IMR-90 (cell line): ENCODE data around the gene VGLL2. TPM values are rescaled to one million over a fixed set of nuclear protein-coding genes. Genes with fewer than 3 reads are reported as not detected.

Experiments
- ATAC-seq: fragments of 200-7000 bp; cut with Tn5 transposase; 2 replicates; pipeline ENCODE4 v1.9.1; 2020; ENCODE audit warnings: low read depth, mild to moderate bottlenecking, moderate library complexity
- BruUV-seq: library from RNA; stranded (reverse); fragments of 400-500 nt; replicated peaks from 2 replicates; lab custom pipeline; 2021; lab: Mats Ljungman, UMichigan
- CTCF ChIA-PET: fragments of 300-600 bp; formaldehyde crosslinking; extraction: SDS; loops from one replicate; lab custom pipeline; 2021; ENCODE audit warnings: antibody characterized with exemption; lab: Yijun Ruan, JAX
- POLR2A ChIA-PET: fragments of 300-600 bp; sonication (Branson Sonifier 250); formaldehyde crosslinking; loops from one replicate; lab custom pipeline; 2022; ENCODE audit warnings: antibody characterized with exemption; ENCODE audit not compliant: unreplicated experiment; lab: Charles Lee
- DNase-seq: peaks from one replicate; pipeline ENCODE4 v3.0.0; 2013
- H2AFZ ChIP-seq: replicated peaks from 2 replicates; pipeline ENCODE3; 2013; ENCODE audit warnings: low read length, mild to moderate bottlenecking; ENCODE audit not compliant: poor library complexity
- H2AK5ac ChIP-seq: 2 replicates; pipeline ENCODE4 v1.6.1; 2013; ENCODE audit warnings: low read depth, low read length, inconsistent platforms
- H2AK9ac ChIP-seq: replicated peaks from 2 replicates; pipeline ENCODE3; 2013; ENCODE audit warnings: mild to moderate bottlenecking, low read depth, low read length, moderate library complexity; ENCODE audit not compliant: poor library complexity
- H2BK120ac ChIP-seq: 2 replicates; pipeline ENCODE4 v1.6.1; 2013; ENCODE audit warnings: low read depth, low read length, inconsistent platforms
- H2BK15ac ChIP-seq: 3 replicates; pipeline ENCODE4 v1.6.1; 2013; ENCODE audit warnings: low read depth, low read length, inconsistent platforms
- H2BK20ac ChIP-seq: 2 replicates; pipeline ENCODE4 v1.6.1; 2013; ENCODE audit warnings: low read depth, mild to moderate bottlenecking, inconsistent platforms, low read length, moderate library complexity
- H2BK5ac ChIP-seq: 2 replicates; pipeline ENCODE4 v1.6.1; 2013; ENCODE audit warnings: mild to moderate bottlenecking, low read depth, low read length, inconsistent platforms; ENCODE audit not compliant: poor library complexity, severe bottlenecking
- H3K14ac ChIP-seq: replicated peaks from 2 replicates; pipeline ENCODE4 v1.6.1; 2013; ENCODE audit warnings: low read depth, low read length, inconsistent platforms
- H3K18ac ChIP-seq: 2 replicates; pipeline ENCODE4 v1.6.1; 2013; ENCODE audit warnings: low read depth, low read length, control low read depth
- H3K23ac ChIP-seq: 2 replicates; pipeline ENCODE4 v1.6.1; 2013; ENCODE audit warnings: low read depth, low read length, inconsistent platforms
- H3K27ac ChIP-seq: 2 replicates; pipeline ENCODE4 v1.5.1; 2013; ENCODE audit warnings: mild to moderate bottlenecking, control low read depth, low read length; ENCODE audit not compliant: insufficient read depth
- H3K27me3 ChIP-seq: 2 replicates; pipeline ENCODE4 v1.6.1; 2013; ENCODE audit warnings: low read length; ENCODE audit not compliant: control insufficient read depth, insufficient read depth
- H3K36me3 ChIP-seq: 2 replicates; pipeline ENCODE4 v1.6.1; 2013; ENCODE audit warnings: low read length, mixed read lengths; ENCODE audit not compliant: control insufficient read depth, insufficient read depth
- H3K4ac ChIP-seq: 2 replicates; pipeline ENCODE4 v1.6.1; 2013; ENCODE audit warnings: low read depth, low read length, inconsistent platforms
- H3K4me1 ChIP-seq: 2 replicates; pipeline ENCODE4 v1.6.1; 2013; ENCODE audit warnings: low read length, mixed read lengths; ENCODE audit not compliant: control insufficient read depth, insufficient read depth
- H3K4me2 ChIP-seq: 2 replicates; pipeline ENCODE4 v1.6.1; 2013; ENCODE audit warnings: low read depth, mild to moderate bottlenecking, control low read depth, low read length, moderate library complexity
- H3K4me3 ChIP-seq: 2 replicates; pipeline ENCODE4 v1.5.1; 2013; ENCODE audit warnings: low read depth, mild to moderate bottlenecking, control low read depth, low read length, moderate library complexity; ENCODE audit not compliant: insufficient read depth
- H3K56ac ChIP-seq: 2 replicates; pipeline ENCODE4 v1.6.1; 2013; ENCODE audit warnings: low read length, inconsistent platforms; ENCODE audit not compliant: insufficient read depth; ENCODE audit errors: extremely low read depth
- H3K79me1 ChIP-seq, 2 experiments: 2 replicates each; pipeline ENCODE4 v1.6.1; 2013; ENCODE audit warnings: low read length in 2 of 2, inconsistent platforms in 1 of 2, low read depth in 1 of 2
- H3K9ac ChIP-seq: 2 replicates; pipeline ENCODE4 v1.6.1; 2013; ENCODE audit warnings: low read depth, low read length, control low read depth
- H3K9me1 ChIP-seq: 2 replicates; pipeline ENCODE4 v1.6.1; 2013; ENCODE audit warnings: low read length, inconsistent platforms; ENCODE audit not compliant: insufficient read depth
- H3K9me3 ChIP-seq: 2 replicates; pipeline ENCODE4 v1.6.1; 2013; ENCODE audit warnings: low read length; ENCODE audit not compliant: control insufficient read depth, insufficient read depth
- H4K20me1 ChIP-seq: 2 replicates; pipeline ENCODE4 v1.6.1; 2013; ENCODE audit warnings: low read length, inconsistent platforms; ENCODE audit not compliant: insufficient read depth
- H4K5ac ChIP-seq: 2 replicates; pipeline ENCODE4 v1.6.1; 2013; ENCODE audit warnings: mild to moderate bottlenecking, low read depth, low read length, control low read depth
- H4K8ac ChIP-seq, 2 experiments: 2 replicates each; pipeline ENCODE4 v1.6.1; 2013; ENCODE audit warnings: low read depth in 2 of 2, low read length in 2 of 2, control low read depth in 1 of 2, inconsistent platforms in 1 of 2
- H4K91ac ChIP-seq: 2 replicates; pipeline ENCODE4 v1.6.1; 2013; ENCODE audit warnings: low read depth, low read length, inconsistent platforms; ENCODE audit not compliant: insufficient read depth
- BHLHE40 ChIP-seq: fragments of 150-350 bp; IDR thresholded peaks from 2 replicates; pipeline ENCODE4 v1.6.1; 2016; ENCODE audit warnings: mild to moderate bottlenecking, low read depth, low read length
- CEBPB ChIP-seq: IDR thresholded peaks from 2 replicates; pipeline ENCODE4 v1.6.1; 2012; ENCODE audit warnings: low read depth, low read length, improper control_type of control experiment
- CHD1 ChIP-seq: IDR thresholded peaks from 2 replicates; pipeline ENCODE4 v1.6.1; 2012; ENCODE audit warnings: low read depth, low read length, improper control_type of control experiment
- FOS ChIP-seq: fragments of 150-350 bp; IDR thresholded peaks from 2 replicates; pipeline ENCODE4 v1.6.1; 2016; ENCODE audit warnings: low read depth, low read length
- MAFK ChIP-seq: IDR thresholded peaks from 2 replicates; pipeline ENCODE4 v1.6.1; 2012; ENCODE audit warnings: low read depth, low read length, improper control_type of control experiment
- MAZ ChIP-seq: IDR thresholded peaks from 2 replicates; pipeline ENCODE4 v1.6.1; 2012; ENCODE audit warnings: low read depth, mild to moderate bottlenecking, low read length, improper control_type of control experiment, moderate library complexity, borderline replicate concordance
- MXI1 ChIP-seq: IDR thresholded peaks from 2 replicates; pipeline ENCODE4 v1.6.1; 2012; ENCODE audit warnings: low read depth, mild to moderate bottlenecking, low read length, moderate library complexity, borderline replicate concordance
- NFE2L2 ChIP-seq: fragments of 150-350 bp; IDR thresholded peaks from 2 replicates; pipeline ENCODE4 v1.6.1; 2016; ENCODE audit warnings: low read depth, mild to moderate bottlenecking, low read length
- POLR2A ChIP-seq: IDR thresholded peaks from 2 replicates; pipeline ENCODE4 v1.6.1; 2012; ENCODE audit warnings: mild to moderate bottlenecking, low read depth, low read length
- RCOR1 ChIP-seq: IDR thresholded peaks from 2 replicates; pipeline ENCODE4 v1.6.1; 2012; ENCODE audit warnings: mild to moderate bottlenecking, low read length, improper control_type of control experiment; ENCODE audit not compliant: insufficient replicate concordance
- RFX5 ChIP-seq: IDR thresholded peaks from 2 replicates; pipeline ENCODE4 v1.8.0; 2012; ENCODE audit warnings: low read depth, mild to moderate bottlenecking, low read length, moderate library complexity
- SMC3 ChIP-seq: fragments of 150-350 bp; IDR thresholded peaks from 2 replicates; pipeline ENCODE4 v1.6.1; 2016; ENCODE audit warnings: low read depth, mild to moderate bottlenecking, antibody characterized with exemption, low read length, moderate library complexity
- WGBS, 2 experiments: methylation state at CpG; one replicate each; pipeline versions ENCODE4 v1.1.5 to v1.1.7; 2013; ENCODE audit warnings: missing lambda C conversion rate in 2 of 2; ENCODE audit not compliant: insufficient read length in 1 of 2; ENCODE audit errors: extremely low coverage in 2 of 2; 5-methylcytosine and 5-hydroxymethylcytosine counted together
- dilution Hi-C: fragments of 300-500 bp; cut with HindIII; formaldehyde crosslinking; loops from one replicate; pipeline ENCODE4 v1.14.3; 2018; ENCODE audit warnings: low sequenced_read_pairs; ENCODE audit not compliant: unreplicated experiment
- in situ Hi-C: fragments of 300-500 bp; cut with MboI; formaldehyde crosslinking; loops from 3 replicates; pipeline ENCODE4 v1.14.3; 2019; ENCODE audit warnings: low sequenced_read_pairs, inconsistent platforms, mixed read lengths
- intact Hi-C: fragments of 100-400 bp; cut with micrococcal nuclease; formaldehyde crosslinking; loops from 2 replicates; pipeline ENCODE4 v1.10.0; 2022
- polyA plus RNA-seq, 3 experiments: library from polyadenylated mRNA; depleted of rRNA; stranded (reverse); fragments of >200 nt; gene quantifications; 2 replicates each; pipeline ENCODE4 v1.2.3, GENCODE V29; 2012; ENCODE audit warnings: low replicate concordance in 1 of 3
- total RNA-seq: library from RNA; depleted of rRNA; stranded (reverse); fragments of >200 nt; gene quantifications from 2 replicates; pipeline ENCODE4 v1.2.3, GENCODE V29; 2012
- TF ChIP-seq, protein P1 (sequence below): fragments of 150-350 bp; IDR thresholded peaks from 2 replicates; pipeline ENCODE4 v1.6.1; 2017; ENCODE audit warnings: mild to moderate bottlenecking, antibody characterized with exemption, low read length, low read depth
- TF ChIP-seq, protein P2 (sequence below): conservative IDR thresholded peaks from 2 replicates; pipeline ENCODE4 v1.5.1; 2012; ENCODE audit warnings: mild to moderate bottlenecking, low read depth, low read length, improper control_type of control experiment

Gene VGLL2
- total and polyA plus RNA-seq, 2 of the 4 experiments (the other 2 are of a cell fraction) = not detected

- no peak overlapping the region for H2BK20ac ChIP-seq
- H2AK9ac ChIP-seq = no peak overlapping the region
- in situ Hi-C loops = no loop called here
- H3K9me1 ChIP-seq = no peaks in the 10 kb centered on the region
- CTCF ChIA-PET = no interaction called here
- no peaks in the 10 kb centered on the region for H3K79me1 ChIP-seq
- H2AK5ac ChIP-seq = no peak overlapping the region
- H2AFZ ChIP-seq = peak overlapping the region; percentile 65
- no peak overlapping the region for H3K4ac ChIP-seq
- H3K4me2 ChIP-seq = no peak overlapping the region
- no peak for TF ChIP-seq FOS
- TF ChIP-seq CEBPB = no peak
- no peak for TF ChIP-seq MAZ
- TF ChIP-seq MXI1 = no peak
- no peak for TF ChIP-seq SMC3
- no peak for TF ChIP-seq POLR2A
- TF ChIP-seq, protein P1, sequence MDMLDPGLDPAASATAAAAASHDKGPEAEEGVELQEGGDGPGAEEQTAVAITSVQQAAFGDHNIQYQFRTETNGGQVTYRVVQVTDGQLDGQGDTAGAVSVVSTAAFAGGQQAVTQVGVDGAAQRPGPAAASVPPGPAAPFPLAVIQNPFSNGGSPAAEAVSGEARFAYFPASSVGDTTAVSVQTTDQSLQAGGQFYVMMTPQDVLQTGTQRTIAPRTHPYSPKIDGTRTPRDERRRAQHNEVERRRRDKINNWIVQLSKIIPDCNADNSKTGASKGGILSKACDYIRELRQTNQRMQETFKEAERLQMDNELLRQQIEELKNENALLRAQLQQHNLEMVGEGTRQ = no peak
- TF ChIP-seq CHD1 = no peak
- TF ChIP-seq NFE2L2 = no peak
- no peak for TF ChIP-seq BHLHE40
- no peak for TF ChIP-seq MAFK
- TF ChIP-seq, protein P2, sequence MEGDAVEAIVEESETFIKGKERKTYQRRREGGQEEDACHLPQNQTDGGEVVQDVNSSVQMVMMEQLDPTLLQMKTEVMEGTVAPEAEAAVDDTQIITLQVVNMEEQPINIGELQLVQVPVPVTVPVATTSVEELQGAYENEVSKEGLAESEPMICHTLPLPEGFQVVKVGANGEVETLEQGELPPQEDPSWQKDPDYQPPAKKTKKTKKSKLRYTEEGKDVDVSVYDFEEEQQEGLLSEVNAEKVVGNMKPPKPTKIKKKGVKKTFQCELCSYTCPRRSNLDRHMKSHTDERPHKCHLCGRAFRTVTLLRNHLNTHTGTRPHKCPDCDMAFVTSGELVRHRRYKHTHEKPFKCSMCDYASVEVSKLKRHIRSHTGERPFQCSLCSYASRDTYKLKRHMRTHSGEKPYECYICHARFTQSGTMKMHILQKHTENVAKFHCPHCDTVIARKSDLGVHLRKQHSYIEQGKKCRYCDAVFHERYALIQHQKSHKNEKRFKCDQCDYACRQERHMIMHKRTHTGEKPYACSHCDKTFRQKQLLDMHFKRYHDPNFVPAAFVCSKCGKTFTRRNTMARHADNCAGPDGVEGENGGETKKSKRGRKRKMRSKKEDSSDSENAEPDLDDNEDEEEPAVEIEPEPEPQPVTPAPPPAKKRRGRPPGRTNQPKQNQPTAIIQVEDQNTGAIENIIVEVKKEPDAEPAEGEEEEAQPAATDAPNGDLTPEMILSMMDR = no peak
- TF ChIP-seq RCOR1 = no peak
- no peak for TF ChIP-seq RFX5
- H4K91ac ChIP-seq = no peak overlapping the region
- H3K4me1 ChIP-seq = no peaks in the 10 kb centered on the region
- no peak overlapping the region for H3K4me3 ChIP-seq
- 3% methylated on average over 24 of the region's 48 CpGs; no CpG with 5 or more reads in 1 of the 2 experiments for WGBS, 2 experiments
- no peak overlapping the region for H3K14ac ChIP-seq
- peak; percentile 44 for ATAC-seq
- no peak overlapping the region for H3K23ac ChIP-seq
- H2BK5ac ChIP-seq = no peak overlapping the region
- no peak overlapping the region for H4K8ac ChIP-seq
- H3K56ac ChIP-seq = no peak overlapping the region
- no peak overlapping the region for H2BK15ac ChIP-seq
- H4K20me1 ChIP-seq = no peaks in the 10 kb centered on the region
- DNase-seq = no peak
- intact Hi-C loops = no loop called here
- H2BK120ac ChIP-seq = no peak overlapping the region
- no peak overlapping the region for H3K18ac ChIP-seq
- dilution Hi-C loops = no loop called here
- POLR2A ChIA-PET = no interaction called here
- H3K9ac ChIP-seq = no peak overlapping the region
- peaks cover 61% of the 10 kb centered on the region for H3K27me3 ChIP-seq
- no peaks in the 10 kb centered on the region; the same call in 1 of the 2 replicates for H3K9me3 ChIP-seq
- no peak overlapping the region for H3K27ac ChIP-seq
- H4K5ac ChIP-seq = no peak overlapping the region
- no TSS peak for BruUV-seq
- H3K36me3 ChIP-seq = no peaks in the 10 kb centered on the region
These were observed 5.6 kb downstream of the VGLL2 start for GRCh38 chr6:117270843-117271507.
